ENCODE measurements around the gene RDH16. TPM values are rescaled to one million over a fixed set of nuclear protein-coding genes. Genes with fewer than 3 reads are reported as not detected.

Gene RDH16
- total and polyA plus RNA-seq, 2 donors (not counting 3 experiments of a cell fraction or from before 2014, with no cell fraction given): 0.08 to 0.29 TPM

- ChIA-PET POLR2A (interaction anchor here (0.6 kb wide), 1 partner anchor 247 kb away, joined by 3 read pairs; no protein-coding TSS in a partner anchor), CTCF (interaction anchor here (0.9 to 5.5 kb wide), 9 partner anchors 12 to 251 kb away, joined by 3 to 32 read pairs (median 5); partner anchors contain the start of genes STAT6 and TAC3)
- H3K9me3 ChIP-seq (replicated peaks; ENCODE audit: control insufficient read depth, insufficient read depth, low read length): no peaks in the 10 kb centered on the region
- H4K20me1 ChIP-seq (replicated peaks; ENCODE audit: control insufficient read depth, extremely low read depth, insufficient read depth, low read length): no peaks in the 10 kb centered on the region
- no TSS peak for BruUV-seq (replicated peaks)
- H3K27ac ChIP-seq (ENCODE audit: insufficient read depth, low read depth, low read length): no peak overlapping the region
- DNase-seq (ENCODE audit: low read depth, low spot score): no peak
- dilution Hi-C loops (cut with MboI; ENCODE audit: extremely low pct_ligation_motif_present, low sequenced_read_pairs): no loop called here
- FAIRE-seq: no peak
- intact Hi-C loops (cut with micrococcal nuclease): loop anchor here (5.0 kb wide), 1 partner anchor 57 kb away; no protein-coding TSS in a partner anchor
- H3K36me3 ChIP-seq (ENCODE audit: control insufficient read depth in 2 of 2, extremely low read depth in 1 of 2, insufficient read depth in 2 of 2, low read length in 2 of 2): peaks cover 0 to 30% of the 10 kb centered on the region in 2 experiments
- no peak overlapping the region for H3K4me2 ChIP-seq (ENCODE audit: insufficient read depth, low read length)
- no peak overlapping the region for H2AFZ ChIP-seq (ENCODE audit: low read depth, low read length)
- H3K79me2 ChIP-seq (ENCODE audit: control insufficient read depth, insufficient read depth, low read length): peaks cover 19% of the 10 kb centered on the region
- H3K27me3 ChIP-seq (ENCODE audit: control insufficient read depth in 2 of 2, insufficient read depth in 2 of 2, low read length in 2 of 2): no peaks in the 10 kb centered on the region
- H3K9ac ChIP-seq (replicated peaks; ENCODE audit: extremely low read depth, insufficient read depth, low read length): no peak overlapping the region
- H3K9me1 ChIP-seq (replicated peaks; ENCODE audit: control insufficient read depth, extremely low read depth, insufficient read depth, low read length): no peaks in the 10 kb centered on the region
- TF ChIP-seq EZH2 (IDR thresholded peaks at IDR 0.05; ENCODE audit: borderline replicate concordance, low read depth, low read length, severe bottlenecking) (no peak), MAX (IDR thresholded peaks at IDR 0.05; ENCODE audit: insufficient read depth, insufficient read length) (no peak), JUN (IDR thresholded peaks at IDR 0.05; ENCODE audit: borderline replicate concordance, insufficient read depth, insufficient read length, low read depth) (no peak), MYC (IDR thresholded peaks at IDR 0.05; ENCODE audit: low read depth, low read length) (no peak), POLR2A (IDR thresholded peaks at IDR 0.05; ENCODE audit: low read depth, low read length) (no peak), POLR2AphosphoS5 (IDR thresholded peaks at IDR 0.05; ENCODE audit: insufficient read depth, low read depth, low read length) (no peak), FOS (IDR thresholded peaks at IDR 0.05; ENCODE audit: borderline replicate concordance, insufficient read depth, low read length) (no peak), GATA2 (IDR thresholded peaks at IDR 0.05; ENCODE audit: insufficient read depth, insufficient read length, low read depth, low read length) (no peak), CTCF (IDR thresholded peaks at IDR 0.05; ENCODE audit: extremely low read depth in 1 of 2, insufficient read depth in 1 of 2, low read depth in 1 of 2, low read length in 2 of 2) (no peak)
- no peak overlapping the region for H3K4me3 ChIP-seq (replicated peaks in 1 of 3; ENCODE audit: insufficient read depth in 1 of 3, low read depth in 1 of 3, low read length in 3 of 3)
- peaks cover 8% of the 10 kb centered on the region for H3K4me1 ChIP-seq (ENCODE audit: control insufficient read depth, extremely low read depth, insufficient read depth, low read length)
Measured at GRCh38 chr12:57004651-57005050, 47.2 kb upstream of the RDH16 start.
